Effector memory CD4-positive, alpha-beta T cell (primary cell): Measurements from ENCODE around the gene BANF1.
A peak's percentile ranks its signal among the peaks of the same experiment; 100 is the strongest.

Source experiments
- DNase-seq, 3 donors: peaks; one replicate each; pipeline ENCODE4 v3.0.0-alpha.2; 2020
- H3K27ac ChIP-seq: 2 replicates; pipeline ENCODE4 v1.7.0; 2013; ENCODE audit warnings: mild to moderate bottlenecking, low read length, moderate library complexity; ENCODE audit not compliant: insufficient read depth, poor library complexity, severe bottlenecking
- H3K27me3 ChIP-seq: replicated peaks from 2 replicates; pipeline ENCODE4 v1.7.0; 2013; ENCODE audit warnings: mild to moderate bottlenecking, low read length; ENCODE audit not compliant: insufficient read depth, control insufficient read depth, poor library complexity, severe bottlenecking
- H3K36me3 ChIP-seq: 2 replicates; pipeline ENCODE4 v1.7.0; 2013; ENCODE audit warnings: mild to moderate bottlenecking, low read length, moderate library complexity; ENCODE audit not compliant: control insufficient read depth, insufficient read depth
- H3K4me1 ChIP-seq: 2 replicates; pipeline ENCODE4 v1.7.0; 2013; ENCODE audit warnings: low read length, mild to moderate bottlenecking; ENCODE audit not compliant: control insufficient read depth, insufficient read depth, poor library complexity, severe bottlenecking
- H3K4me3 ChIP-seq: 2 replicates; pipeline ENCODE4 v1.7.0; 2013; ENCODE audit warnings: low read length, low read depth, mild to moderate bottlenecking; ENCODE audit not compliant: insufficient read depth, poor library complexity, severe bottlenecking
- H3K9me3 ChIP-seq: 2 replicates; pipeline ENCODE4 v1.7.0; 2013; ENCODE audit warnings: mild to moderate bottlenecking, low read length, moderate library complexity; ENCODE audit not compliant: control insufficient read depth

BANF1 gene

GRCh38 chr11:66050581-66051231 lies 48.4 kb downstream of the BANF1 start:
- Histone ChIP-seq H3K27me3 (peaks cover 2% of the 10 kb centered on the region), H3K4me3 (no peak overlapping the region), H3K9me3 (no peaks in the 10 kb centered on the region), H3K4me1 (peaks cover 21% of the 10 kb centered on the region), H3K36me3 (peaks cover 14% of the 10 kb centered on the region), H3K27ac (peak overlapping the region; percentile 90)
- DNase-seq = no peak

GRCh38 chr11:66051371-66051765 lies 49.1 kb downstream of the BANF1 start:
- no peaks in the 10 kb centered on the region for H3K9me3 ChIP-seq
- peaks cover 2% of the 10 kb centered on the region for H3K27me3 ChIP-seq
- peak overlapping the region; percentile 98 for H3K4me3 ChIP-seq
- no peak for DNase-seq
- peaks cover 21% of the 10 kb centered on the region for H3K36me3 ChIP-seq
- peak overlapping the region; percentile 90 for H3K27ac ChIP-seq
- H3K4me1 ChIP-seq = peaks cover 21% of the 10 kb centered on the region

- DNase-seq = peak; percentile 94 to 95 (median 94)
- H3K27me3 ChIP-seq = peaks cover 2% of the 10 kb centered on the region
- H3K36me3 ChIP-seq = peaks cover 27% of the 10 kb centered on the region
- H3K4me3 ChIP-seq = peak within 1 kb of the TSS; percentile 98
- H3K9me3 ChIP-seq = no peaks in the 10 kb centered on the region
- H3K27ac ChIP-seq = peak within 1 kb of the TSS; percentile 90
- peaks cover 21% of the 10 kb centered on the region for H3K4me1 ChIP-seq
Measured at GRCh38 chr11:66051766-66052663, 49.7 kb downstream of the BANF1 start, which contains the start of gene SF3B2. SF3B2 (plus strand) TSS chr11:66052364; CDS start chr11:66052385, 21 bp downstream.

DNA sequence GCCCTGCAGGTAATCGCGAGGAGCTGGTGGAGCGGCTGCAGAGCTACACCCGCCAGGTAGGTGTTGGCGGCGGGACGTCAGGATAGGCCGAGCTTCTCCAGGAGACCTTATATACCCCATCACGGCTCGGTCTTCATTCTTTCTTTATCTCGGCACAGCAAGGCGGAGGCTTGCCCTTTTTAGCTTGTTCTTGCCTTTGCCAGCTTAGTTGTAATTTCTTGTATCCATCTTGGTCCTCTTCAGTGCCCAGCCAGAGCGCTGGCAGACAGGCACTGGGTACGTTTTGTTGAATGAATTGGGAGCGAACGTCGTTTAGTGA lies 50.3 kb downstream of the BANF1 start:
- H3K9me3 ChIP-seq = no peaks in the 10 kb centered on the region
- H3K4me1 ChIP-seq = peaks cover 21% of the 10 kb centered on the region
- peak overlapping the region; percentile 90 for H3K27ac ChIP-seq
- peak overlapping the region; percentile 98 for H3K4me3 ChIP-seq
- H3K27me3 ChIP-seq = peaks cover 2% of the 10 kb centered on the region
- peaks cover 33% of the 10 kb centered on the region for H3K36me3 ChIP-seq
- no peak for DNase-seq
